PC-3 (cell line): ENCODE data around the gene RPLP2. TPM values are rescaled to one million over a fixed set of nuclear protein-coding genes. Genes with fewer than 3 reads are reported as not detected.

Experiments used
- ATAC-seq: fragments of 200-7000 bp; cut with Tn5 transposase; 2 replicates; pipeline ENCODE4 v1.9.1; 2020; ENCODE audit warnings: mild to moderate bottlenecking, moderate library complexity
- BruUV-seq: library from RNA; stranded (reverse); fragments of 400-500 nt; replicated peaks from 2 replicates; lab custom pipeline; 2021; lab: Mats Ljungman, UMichigan
- CTCF ChIA-PET: fragments of 300-600 bp; sonication (Branson Sonifier 250); formaldehyde crosslinking; loops from one replicate; lab custom pipeline; 2022; ENCODE audit warnings: antibody characterized with exemption; lab: Charles Lee
- POLR2A ChIA-PET: fragments of 300-600 bp; sonication (Branson Sonifier 250); formaldehyde crosslinking; loops from one replicate; lab custom pipeline; 2022; ENCODE audit warnings: antibody characterized with exemption; ENCODE audit not compliant: unreplicated experiment; lab: Charles Lee
- DNase-seq: peaks from one replicate; pipeline ENCODE4 v3.0.0-alpha.2; 2015
- H2AFZ ChIP-seq: fragments of 300-600 bp; sonication (generic); 2 replicates; pipeline ENCODE4 v1.6.0; 2016; ENCODE audit warnings: antibody characterized with exemption, low read length
- H3F3A ChIP-seq: fragments of 300-600 bp; sonication (generic); one replicate; pipeline ENCODE4 v1.6.0; 2017; ENCODE audit warnings: antibody characterized with exemption, low read length, control low read depth, mild to moderate bottlenecking; ENCODE audit not compliant: unreplicated experiment
- H3K27ac ChIP-seq: fragments of 300-600 bp; sonication (generic); 2 replicates; pipeline ENCODE4 v1.5.1; 2016; ENCODE audit warnings: mild to moderate bottlenecking, low read length
- H3K27me3 ChIP-seq: fragments of 300-600 bp; sonication (generic); 2 replicates; pipeline ENCODE4 v1.6.1; 2016; ENCODE audit warnings: low read length, mixed read lengths
- H3K36me3 ChIP-seq: fragments of 300-600 bp; sonication (generic); 2 replicates; pipeline ENCODE4 v1.6.1; 2016; ENCODE audit warnings: low read depth, mixed run types, low read length, mixed read lengths
- H3K4me1 ChIP-seq: fragments of 300-600 bp; sonication (generic); 2 replicates; pipeline ENCODE4 v1.5.1; 2016; ENCODE audit warnings: low read length; ENCODE audit not compliant: insufficient read depth
- H3K4me2 ChIP-seq: fragments of 300-600 bp; sonication (generic); 2 replicates; pipeline ENCODE4 v1.6.0; 2016; ENCODE audit warnings: low read length
- H3K4me3 ChIP-seq: fragments of 300-600 bp; sonication (generic); 2 replicates; pipeline ENCODE4 v1.5.1; 2016; ENCODE audit warnings: mild to moderate bottlenecking, low read length, mixed read lengths
- H3K79me2 ChIP-seq: fragments of 300-600 bp; sonication (generic); 2 replicates; pipeline ENCODE4 v1.6.1; 2017; ENCODE audit warnings: low read length, mixed read lengths
- H3K9ac ChIP-seq: fragments of 300-600 bp; sonication (generic); 2 replicates; pipeline ENCODE4 v1.6.0; 2016; ENCODE audit warnings: mild to moderate bottlenecking, low read length
- H3K9me2 ChIP-seq: fragments of 300-600 bp; sonication (generic); replicated peaks from 2 replicates; pipeline ENCODE4 v1.6.1; 2016; ENCODE audit warnings: mixed run types, low read length, mixed read lengths
- H3K9me3 ChIP-seq: fragments of 300-600 bp; sonication (generic); 2 replicates; pipeline ENCODE4 v1.6.1; 2016; ENCODE audit warnings: low read length, mixed read lengths
- H4K20me1 ChIP-seq: fragments of 300-600 bp; sonication (generic); 2 replicates; pipeline ENCODE4 v1.6.1; 2016; ENCODE audit warnings: low read length, mixed read lengths
- CTCF ChIP-seq: fragments of 300-600 bp; sonication (generic); conservative IDR thresholded peaks from 2 replicates; pipeline ENCODE4 v1.5.1; 2017; ENCODE audit warnings: antibody characterized with exemption, low read depth, mild to moderate bottlenecking, low read length
- EZH2 ChIP-seq: fragments of 300-600 bp; sonication (generic); IDR thresholded peaks from one replicate; pipeline ENCODE4 v1.6.1; 2017; ENCODE audit warnings: antibody characterized with exemption, mild to moderate bottlenecking, low read length; ENCODE audit not compliant: unreplicated experiment
- EZH2phosphoT487 ChIP-seq: fragments of 300-600 bp; sonication (generic); IDR thresholded peaks from 2 replicates; pipeline ENCODE4 v1.6.1; 2018; ENCODE audit warnings: mild to moderate bottlenecking, antibody characterized with exemption, low read length, borderline replicate concordance
- intact Hi-C: fragments of 100-400 bp; cut with micrococcal nuclease; formaldehyde crosslinking; loops from 2 replicates; pipeline ENCODE4 v1.9.0; 2023
- total RNA-seq: library from RNA; depleted of rRNA; stranded (reverse); fragments of >200 nt; gene quantifications from 2 replicates; pipeline ENCODE4 v1.2.3, GENCODE V29; 2014

RPLP2 gene
- total RNA-seq, 1 experiment from 2014 or later = 897 TPM

DNA sequence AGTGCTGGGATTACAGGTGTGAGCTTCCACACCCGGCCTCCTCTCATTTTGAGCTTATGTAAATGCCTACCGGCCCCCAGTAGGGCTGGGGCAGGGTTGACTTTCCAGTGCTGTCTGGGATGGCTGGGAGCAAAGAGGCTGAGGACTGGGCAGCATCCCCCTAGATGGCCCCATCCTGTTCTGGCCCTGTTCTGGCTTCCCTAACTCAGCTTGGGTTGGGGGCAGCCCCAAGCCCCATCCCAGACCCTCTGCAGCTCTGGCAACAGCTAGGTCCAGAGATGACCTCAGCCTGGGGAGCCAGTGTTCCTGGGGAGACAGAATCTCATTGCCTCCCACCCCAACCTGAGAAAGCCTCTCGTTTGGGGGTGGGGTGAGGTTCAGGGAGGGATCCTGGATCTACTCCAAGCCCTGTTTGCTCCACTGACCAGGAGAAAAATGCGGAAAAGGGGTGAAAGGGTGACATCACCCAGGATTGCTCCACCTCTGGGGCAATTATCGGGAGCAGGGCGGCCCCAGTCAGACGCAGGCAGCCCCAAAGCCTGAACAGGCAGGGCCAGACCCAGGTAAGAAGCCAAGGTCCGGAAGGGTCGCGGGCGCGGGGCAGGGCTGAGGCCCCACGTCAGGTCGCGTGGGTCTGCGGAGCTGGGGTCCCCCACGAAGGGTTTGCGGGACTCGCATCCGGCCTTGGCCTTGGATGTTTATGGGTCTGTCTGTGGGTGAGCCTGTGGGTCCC is 8.8 kb downstream of the RPLP2 start, which contains the start of gene PNPLA2:
PNPLA2 (plus strand) TSS at position 519 of the 733 bp plus-strand sequence. CDS start 805 bp downstream, outside the sequence.
- TSS peak; percentile 41 for BruUV-seq
- Histone ChIP-seq H3K4me2 (peak within 1 kb of the TSS; percentile 100), H3K36me3 (peaks cover 3% of the 10 kb centered on the region; the same call in 1 of the 2 replicates), H3K9me3 (no peaks in the 10 kb centered on the region), H4K20me1 (peaks cover 16% of the 10 kb centered on the region; the same call in 1 of the 2 replicates), H3K27ac (peak within 1 kb of the TSS; percentile 30; the same call in 1 of the 2 replicates), H3K79me2 (peaks cover 25% of the 10 kb centered on the region), H3K27me3 (no peaks in the 10 kb centered on the region), H3K9ac (peak within 1 kb of the TSS; percentile 67), H3K9me2 (no peaks in the 10 kb centered on the region), H3F3A (peaks cover 5% of the 10 kb centered on the region), H3K4me3 (peak within 1 kb of the TSS; percentile 89), H2AFZ (peak within 1 kb of the TSS; percentile 74), H3K4me1 (peaks cover 26% of the 10 kb centered on the region)
- DNase-seq (peak; percentile 11), ATAC-seq (no peak)
- TF ChIP-seq CTCF (no peak), EZH2 (no peak), EZH2phosphoT487 (no peak)
- CTCF ChIA-PET = interaction anchor here (1.9 kb wide), 1 partner anchor 14 kb away, joined by 18 read pairs; the partner anchor contains the start of gene CD151
- intact Hi-C loops = no loop called here
- POLR2A ChIA-PET = interaction anchor here (0.6 to 2.1 kb wide), 7 partner anchors 13 to 255 kb away, joined by 3 to 19 read pairs (median 8); partner anchors contain the start of genes CD151 and TSPAN4

DNA sequence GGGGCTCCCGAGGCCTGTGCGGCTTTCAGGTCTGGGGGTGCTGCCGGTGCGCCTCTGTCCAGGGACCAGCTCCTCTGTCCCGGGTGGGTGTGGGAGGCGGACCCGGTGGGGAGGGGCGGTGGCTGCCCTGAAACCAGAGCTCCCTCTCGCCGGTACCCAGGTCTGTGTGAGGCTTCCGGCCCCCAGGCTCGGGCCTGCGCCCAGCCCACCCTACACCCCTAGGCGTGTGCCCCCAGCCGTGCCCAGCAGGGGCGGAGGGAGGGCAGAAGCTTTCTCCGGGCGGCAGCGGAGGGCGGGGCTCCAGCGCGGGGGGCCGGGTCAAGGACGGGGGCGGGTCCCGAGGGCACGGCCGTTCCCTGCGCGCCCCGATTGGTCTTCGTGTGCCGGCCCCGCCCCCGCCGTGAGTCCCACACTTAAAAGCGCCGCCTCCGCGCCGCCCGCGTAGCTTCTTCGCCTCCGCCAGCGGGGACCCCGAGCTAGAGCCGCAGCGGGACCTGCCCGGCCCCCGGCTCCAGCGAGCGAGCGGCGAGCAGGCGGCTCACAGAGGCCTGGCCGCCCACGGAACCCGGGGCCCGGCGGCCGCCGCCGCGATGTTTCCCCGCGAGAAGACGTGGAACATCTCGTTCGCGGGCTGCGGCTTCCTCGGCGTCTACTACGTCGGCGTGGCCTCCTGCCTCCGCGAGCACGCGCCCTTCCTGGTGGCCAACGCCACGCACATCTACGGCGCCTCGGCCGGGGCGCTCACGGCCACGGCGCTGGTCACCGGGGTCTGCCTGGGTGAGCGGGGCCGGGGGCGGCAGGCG is 9.6 kb downstream of the RPLP2 start:
- CTCF ChIA-PET = interaction anchor here (1.9 kb wide), 1 partner anchor 13 kb away, joined by 18 read pairs; the partner anchor contains the start of gene CD151
- peak; percentile 59 for ATAC-seq
- H3K9ac ChIP-seq = peak overlapping the region; percentile 67
- DNase-seq = peak; percentile 80
- H3K79me2 ChIP-seq = peaks cover 25% of the 10 kb centered on the region
- H3K4me1 ChIP-seq = peaks cover 26% of the 10 kb centered on the region
- POLR2A ChIA-PET = interaction anchor here (0.6 to 2.1 kb wide), 7 partner anchors 13 to 255 kb away, joined by 3 to 19 read pairs (median 8); partner anchors contain the start of genes CD151 and TSPAN4
- peaks cover 13% of the 10 kb centered on the region; the same call in 1 of the 2 replicates for H4K20me1 ChIP-seq
- no peaks in the 10 kb centered on the region for H3K27me3 ChIP-seq
- H3K9me2 ChIP-seq = no peaks in the 10 kb centered on the region
- no peaks in the 10 kb centered on the region for H3F3A ChIP-seq
- H3K4me3 ChIP-seq = peak overlapping the region; percentile 89
- intact Hi-C loops = no loop called here
- no peaks in the 10 kb centered on the region for H3K9me3 ChIP-seq
- TF ChIP-seq EZH2phosphoT487 (no peak), CTCF (no peak), EZH2 (no peak)
- no TSS peak for BruUV-seq
- H3K27ac ChIP-seq = peak overlapping the region; percentile 30; the same call in 1 of the 2 replicates
- peak overlapping the region; percentile 100 for H3K4me2 ChIP-seq
- no peaks in the 10 kb centered on the region for H3K36me3 ChIP-seq
- H2AFZ ChIP-seq = peak overlapping the region; percentile 74
